ENCODE data around the gene SYCE3. TPM values are rescaled to one million over a fixed set of nuclear protein-coding genes. Genes with fewer than 3 reads are reported as not detected.

SYCE3 gene
- total and polyA plus RNA-seq, 2 experiments from 2014 or later: not detected

DNA sequence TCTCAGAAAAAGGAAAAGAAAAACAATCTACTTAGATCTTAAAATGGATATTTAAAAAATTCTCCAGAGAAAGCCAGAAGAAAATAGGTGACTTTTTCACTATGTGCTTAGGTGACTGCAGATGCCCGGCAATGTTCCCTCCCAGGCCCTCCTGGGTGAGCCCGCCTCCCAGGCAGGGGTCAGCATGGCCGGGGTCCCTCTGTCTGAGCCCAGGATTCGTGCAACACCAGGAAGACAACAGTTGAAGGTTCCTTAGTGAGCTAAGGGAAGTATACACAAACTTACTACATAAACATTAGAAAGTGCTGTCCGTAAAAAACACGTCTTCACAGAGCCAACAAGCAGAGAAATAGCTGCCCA lies 49.4 kb upstream of the SYCE3 start:
- H2AFZ ChIP-seq: no peak overlapping the region
- DNase-seq (ENCODE audit: low spot score): no peak
- no peaks in the 10 kb centered on the region for H3K9me3 Mint-ChIP-seq
- H3K27me3 Mint-ChIP-seq (ENCODE audit: insufficient read depth, low read depth, poor library complexity): peaks cover 20% of the 10 kb centered on the region
- H3K4me2 ChIP-seq: no peak overlapping the region
- H3K27ac Mint-ChIP-seq: no peak overlapping the region
- H3F3A ChIP-seq (replicated peaks; ENCODE audit: low read depth): no peaks in the 10 kb centered on the region; the same call in 1 of the 2 replicates
- H3K27ac ChIP-seq (ENCODE audit: low read depth): no peak overlapping the region
- no peak for ATAC-seq
- H3K9me2 ChIP-seq (ENCODE audit: insufficient read depth): no peaks in the 10 kb centered on the region
- H3K4me3 Mint-ChIP-seq: no peak overlapping the region
- TF ChIP-seq, protein P1, sequence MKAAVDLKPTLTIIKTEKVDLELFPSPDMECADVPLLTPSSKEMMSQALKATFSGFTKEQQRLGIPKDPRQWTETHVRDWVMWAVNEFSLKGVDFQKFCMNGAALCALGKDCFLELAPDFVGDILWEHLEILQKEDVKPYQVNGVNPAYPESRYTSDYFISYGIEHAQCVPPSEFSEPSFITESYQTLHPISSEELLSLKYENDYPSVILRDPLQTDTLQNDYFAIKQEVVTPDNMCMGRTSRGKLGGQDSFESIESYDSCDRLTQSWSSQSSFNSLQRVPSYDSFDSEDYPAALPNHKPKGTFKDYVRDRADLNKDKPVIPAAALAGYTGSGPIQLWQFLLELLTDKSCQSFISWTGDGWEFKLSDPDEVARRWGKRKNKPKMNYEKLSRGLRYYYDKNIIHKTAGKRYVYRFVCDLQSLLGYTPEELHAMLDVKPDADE (IDR thresholded peaks at IDR 0.05): no peak
- TF ChIP-seq NANOG (IDR thresholded peaks at IDR 0.05; ENCODE audit: borderline replicate concordance) (no peak), ZNF462 (CRISPR knock-in tag; IDR thresholded peaks at IDR 0.05) (no peak), CTCF (conservative IDR thresholded peaks at IDR 0.05; ENCODE audit: low read depth in 2 of 2) (no peak), STAT1 (IDR thresholded peaks at IDR 0.05; ENCODE audit: unreplicated experiment) (no peak), EZH2phosphoT487 (IDR thresholded peaks at IDR 0.05; ENCODE audit: unreplicated experiment) (no peak), REST (IDR thresholded peaks at IDR 0.05; ENCODE audit: unreplicated experiment) (no peak), ZNF114 (CRISPR knock-in tag; IDR thresholded peaks at IDR 0.05) (no peak), POLR2AphosphoS5 (IDR thresholded peaks at IDR 0.05; ENCODE audit: low read depth) (no peak), CREB1 (CRISPR knock-in tag; IDR thresholded peaks at IDR 0.05; ENCODE audit: low read depth) (no peak), EZH2 (IDR thresholded peaks at IDR 0.05; ENCODE audit: low read depth, unreplicated experiment) (no peak), JUNB (IDR thresholded peaks at IDR 0.05; ENCODE audit: unreplicated experiment) (no peak), ZNF331 (CRISPR knock-in tag; IDR thresholded peaks at IDR 0.05; ENCODE audit: low read depth) (no peak)
- H3K4me1 Mint-ChIP-seq: peaks cover 13% of the 10 kb centered on the region
- H3K27me3 ChIP-seq (ENCODE audit: insufficient read depth): 0 out of 2 replicates have a peak, but pooled peaks cover 4% of the 10 kb centered on the region
- no peaks in the 10 kb centered on the region for H3K36me3 Mint-ChIP-seq (ENCODE audit: low read depth)
- H3K4me3 ChIP-seq: no peak overlapping the region
- H3K4me1 ChIP-seq (ENCODE audit: insufficient read depth): no peaks in the 10 kb centered on the region; the same call in 1 of the 2 replicates
- H4K20me1 ChIP-seq (replicated peaks; ENCODE audit: insufficient read depth): no peaks in the 10 kb centered on the region; the same call in 1 of the 2 replicates
- H3K36me3 ChIP-seq (ENCODE audit: insufficient read depth): no peaks in the 10 kb centered on the region
- no peaks in the 10 kb centered on the region for H3K79me2 ChIP-seq (replicated peaks; ENCODE audit: insufficient read depth)

All from GM23338 (cell line).